Astrocyte of the spinal cord (primary cell): ENCODE data around the gene HJURP.
"Not testable (repeated sequence)": the region's sequence is repeated elsewhere in the genome, so short reads cannot be mapped to it uniquely, and the experiment has no call there.

ENCODE experiments used
- DNase-seq: peaks from one replicate; pipeline ENCODE4 v3.0.0; 2011; ENCODE audit warnings: low read depth, low spot score
- H3K4me3 ChIP-seq: 2 replicates; pipeline ENCODE4 v1.5.1; 2011; ENCODE audit warnings: low read depth, mild to moderate bottlenecking, low read length, moderate library complexity
- in situ Hi-C: cut with HindIII; loops from 2 replicates; pipeline ENCODE4 v1.10.0; 2017; ENCODE audit warnings: low sequenced_read_pairs
- TF ChIP-seq, protein P1 (sequence below): IDR thresholded peaks from 2 replicates; pipeline ENCODE4 v1.5.1; 2012; ENCODE audit warnings: low read depth, mild to moderate bottlenecking, low read length, inconsistent platforms

Gene HJURP

GRCh38 chr2:233854241-233854981 lies at the start of gene HJURP:
Gene HJURP (minus strand): TSS chr2:233854535. CDS start chr2:233854500, 35 bp downstream.
- DNase-seq: peak; percentile 96
- H3K4me3 ChIP-seq: peak within 1 kb of the TSS; percentile 94
- in situ Hi-C loops: no loop called here
- TF ChIP-seq, protein P1, sequence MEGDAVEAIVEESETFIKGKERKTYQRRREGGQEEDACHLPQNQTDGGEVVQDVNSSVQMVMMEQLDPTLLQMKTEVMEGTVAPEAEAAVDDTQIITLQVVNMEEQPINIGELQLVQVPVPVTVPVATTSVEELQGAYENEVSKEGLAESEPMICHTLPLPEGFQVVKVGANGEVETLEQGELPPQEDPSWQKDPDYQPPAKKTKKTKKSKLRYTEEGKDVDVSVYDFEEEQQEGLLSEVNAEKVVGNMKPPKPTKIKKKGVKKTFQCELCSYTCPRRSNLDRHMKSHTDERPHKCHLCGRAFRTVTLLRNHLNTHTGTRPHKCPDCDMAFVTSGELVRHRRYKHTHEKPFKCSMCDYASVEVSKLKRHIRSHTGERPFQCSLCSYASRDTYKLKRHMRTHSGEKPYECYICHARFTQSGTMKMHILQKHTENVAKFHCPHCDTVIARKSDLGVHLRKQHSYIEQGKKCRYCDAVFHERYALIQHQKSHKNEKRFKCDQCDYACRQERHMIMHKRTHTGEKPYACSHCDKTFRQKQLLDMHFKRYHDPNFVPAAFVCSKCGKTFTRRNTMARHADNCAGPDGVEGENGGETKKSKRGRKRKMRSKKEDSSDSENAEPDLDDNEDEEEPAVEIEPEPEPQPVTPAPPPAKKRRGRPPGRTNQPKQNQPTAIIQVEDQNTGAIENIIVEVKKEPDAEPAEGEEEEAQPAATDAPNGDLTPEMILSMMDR: no peak

GRCh38 chr2:233901884-233902283 lies 47.5 kb upstream of the HJURP start:
- TF ChIP-seq, protein P1: no peak
- DNase-seq: no peak
- in situ Hi-C loops: no loop called here
- no peak overlapping the region for H3K4me3 ChIP-seq

DNA sequence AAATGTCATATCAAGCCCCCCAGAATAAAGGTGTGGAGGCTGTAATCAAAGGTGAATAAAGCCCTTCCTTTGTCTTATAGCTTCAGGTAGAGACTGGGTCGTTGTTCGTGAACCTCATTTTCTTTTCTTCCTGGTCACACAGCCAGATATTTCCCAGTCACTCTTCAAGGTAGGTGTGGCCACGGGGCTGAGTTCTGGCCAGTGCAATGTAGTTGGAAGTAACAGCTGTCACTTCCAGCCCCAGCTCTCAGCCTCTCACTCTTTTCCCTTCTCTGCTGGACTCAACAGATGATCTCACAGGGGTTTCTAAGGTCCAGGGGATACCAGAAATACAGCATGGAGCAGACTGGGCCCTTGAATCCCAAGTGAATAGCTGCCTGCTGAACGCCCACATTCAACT lies 47.0 kb upstream of the HJURP start:
- DNase-seq: no peak
- in situ Hi-C loops: no loop called here
- TF ChIP-seq, protein P1: no peak
- H3K4me3 ChIP-seq: no peak overlapping the region

DNA sequence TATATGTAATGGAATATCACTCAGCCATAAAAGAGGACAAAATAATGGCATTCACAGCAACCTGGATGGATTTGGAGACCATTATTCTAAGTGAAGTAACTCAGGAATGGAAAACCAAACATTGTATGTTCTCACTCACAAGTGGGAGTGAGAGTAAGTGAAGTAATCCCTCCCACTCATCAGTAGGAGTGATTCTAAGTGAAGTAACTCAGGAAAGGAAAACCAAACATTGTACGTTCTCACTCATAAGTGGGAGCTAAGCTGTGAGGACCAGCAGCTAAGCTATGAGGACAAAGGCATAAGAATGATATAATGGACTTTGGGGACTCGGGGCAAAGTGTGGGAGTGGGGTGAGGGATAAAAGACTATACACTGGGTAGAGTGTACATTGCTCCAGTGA lies 41.9 kb upstream of the HJURP start:
- in situ Hi-C loops, DNase-seq, H3K4me3 ChIP-seq: not testable (repeated sequence)

DNA sequence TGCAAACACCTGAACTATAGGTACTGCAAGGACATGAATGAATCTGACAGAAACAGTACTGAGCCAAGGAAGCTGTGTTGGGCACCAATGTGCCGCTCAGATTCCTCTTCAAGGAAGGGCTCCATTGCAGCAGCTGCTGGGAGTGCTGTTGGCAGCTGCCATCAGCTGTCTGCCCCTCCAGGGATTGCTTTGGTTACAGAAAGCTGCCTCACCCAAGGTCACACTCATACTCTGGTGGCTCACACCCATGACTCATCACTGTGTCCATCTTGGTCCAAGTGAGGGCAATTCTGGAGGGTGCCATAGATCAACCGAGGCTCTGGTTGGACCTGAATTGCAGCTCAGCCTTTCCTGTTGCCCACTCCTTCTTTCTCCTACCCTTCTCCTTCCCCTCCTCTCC lies 38.5 kb upstream of the HJURP start:
- TF ChIP-seq, protein P1: no peak
- DNase-seq: no peak
- in situ Hi-C loops: no loop called here
- H3K4me3 ChIP-seq: no peak overlapping the region

- in situ Hi-C loops: no loop called here
- no peak overlapping the region for H3K4me3 ChIP-seq
- TF ChIP-seq, protein P1: no peak
- DNase-seq: peak; percentile 6
Observed at GRCh38 chr2:233882353-233882752, 28.0 kb upstream of the HJURP start.

- in situ Hi-C loops, H3K4me3 ChIP-seq, DNase-seq: not testable (repeated sequence)
Observed at GRCh38 chr2:233872125-233872524, 17.8 kb upstream of the HJURP start.
